ENCODE data around the gene NENF.

Gene NENF

DNA sequence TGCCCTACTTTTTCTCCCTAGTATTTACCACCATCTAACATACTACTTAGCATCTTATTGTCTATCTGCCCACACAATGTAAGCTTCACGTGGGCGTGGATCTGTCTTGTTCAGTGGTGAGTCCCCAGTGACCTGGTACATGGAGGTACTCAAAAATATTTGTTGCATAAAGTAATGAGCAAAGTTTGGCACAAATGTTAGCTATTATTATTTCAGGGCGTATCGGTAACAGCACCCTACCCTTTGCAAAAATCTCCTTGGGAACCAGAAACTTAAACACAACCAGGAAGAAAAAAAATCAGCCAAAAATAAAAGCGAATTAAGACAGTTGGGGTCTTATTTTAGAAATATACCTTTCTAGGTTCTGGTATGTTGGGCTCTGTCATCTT is 454 bp upstream of the NENF start:
- FAIRE-seq: no peak

GRCh38 chr1:212433577-212434462 is 1.1 kb downstream of the NENF start:
- FAIRE-seq: no peak

GRCh38 chr1:212434992-212435391 is 2.3 kb downstream of the NENF start:
- FAIRE-seq: no peak

DNA sequence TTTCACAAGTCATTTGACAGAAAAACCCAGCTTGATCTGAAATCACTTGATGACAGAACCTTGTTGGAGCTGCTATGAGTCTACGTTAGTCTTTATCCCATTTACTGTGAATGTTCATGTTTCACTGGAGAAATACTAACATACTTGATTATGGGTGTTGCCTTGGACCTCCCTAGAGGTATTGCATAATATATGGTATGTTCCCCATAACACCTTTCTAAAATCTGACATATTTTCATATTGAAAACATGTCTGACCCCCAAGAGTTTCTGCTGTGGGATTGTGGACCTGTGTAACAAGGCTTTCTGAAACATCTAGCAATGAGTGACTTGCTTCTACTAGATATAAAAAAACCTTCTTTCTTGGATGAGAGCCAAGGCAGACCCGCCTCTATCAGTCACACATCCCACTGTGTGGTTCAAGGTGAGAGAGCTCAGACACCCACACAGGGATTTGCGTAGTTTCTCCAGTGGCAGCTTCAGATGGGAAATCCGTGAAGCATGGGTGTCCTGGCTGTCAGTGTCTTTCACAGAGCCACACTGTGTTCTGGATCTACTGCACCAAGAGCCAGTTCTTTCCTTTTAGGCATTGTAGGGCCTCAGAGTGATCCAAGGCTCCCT is 4.6 kb downstream of the NENF start:
- FAIRE-seq: no peak

GRCh38 chr1:212438831-212439237 is 6.1 kb downstream of the NENF start:
- no peak for FAIRE-seq

GRCh38 chr1:212440419-212440818 is 7.7 kb downstream of the NENF start:
- FAIRE-seq: no peak

GRCh38 chr1:212442408-212442807 is 9.7 kb downstream of the NENF start:
- no peak for FAIRE-seq

GRCh38 chr1:212446333-212446732 is 13.6 kb downstream of the NENF start:
- FAIRE-seq: no peak

DNA sequence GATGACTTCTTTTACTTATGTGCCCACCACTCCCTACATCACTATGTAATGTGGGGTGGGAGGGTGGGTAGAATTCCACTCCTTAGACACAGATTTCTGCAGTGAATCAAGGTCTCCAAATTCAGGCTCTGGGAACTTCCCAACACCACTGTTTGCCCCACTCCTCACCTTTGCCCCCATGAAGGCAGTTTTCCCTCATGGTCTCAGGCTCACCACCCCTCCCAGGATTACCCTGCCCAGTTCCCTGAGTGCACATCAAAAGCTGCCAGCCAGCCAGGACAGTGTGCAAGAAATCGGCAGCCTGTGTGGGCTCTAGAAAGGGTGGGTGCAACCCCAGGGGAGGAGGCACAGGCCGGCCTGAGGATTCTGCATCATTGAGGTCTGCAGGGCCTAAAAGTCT is 14.8 kb downstream of the NENF start:
- no peak for FAIRE-seq

- FAIRE-seq: no peak
Observed at GRCh38 chr1:212450331-212450881, 17.7 kb downstream of the NENF start.

DNA sequence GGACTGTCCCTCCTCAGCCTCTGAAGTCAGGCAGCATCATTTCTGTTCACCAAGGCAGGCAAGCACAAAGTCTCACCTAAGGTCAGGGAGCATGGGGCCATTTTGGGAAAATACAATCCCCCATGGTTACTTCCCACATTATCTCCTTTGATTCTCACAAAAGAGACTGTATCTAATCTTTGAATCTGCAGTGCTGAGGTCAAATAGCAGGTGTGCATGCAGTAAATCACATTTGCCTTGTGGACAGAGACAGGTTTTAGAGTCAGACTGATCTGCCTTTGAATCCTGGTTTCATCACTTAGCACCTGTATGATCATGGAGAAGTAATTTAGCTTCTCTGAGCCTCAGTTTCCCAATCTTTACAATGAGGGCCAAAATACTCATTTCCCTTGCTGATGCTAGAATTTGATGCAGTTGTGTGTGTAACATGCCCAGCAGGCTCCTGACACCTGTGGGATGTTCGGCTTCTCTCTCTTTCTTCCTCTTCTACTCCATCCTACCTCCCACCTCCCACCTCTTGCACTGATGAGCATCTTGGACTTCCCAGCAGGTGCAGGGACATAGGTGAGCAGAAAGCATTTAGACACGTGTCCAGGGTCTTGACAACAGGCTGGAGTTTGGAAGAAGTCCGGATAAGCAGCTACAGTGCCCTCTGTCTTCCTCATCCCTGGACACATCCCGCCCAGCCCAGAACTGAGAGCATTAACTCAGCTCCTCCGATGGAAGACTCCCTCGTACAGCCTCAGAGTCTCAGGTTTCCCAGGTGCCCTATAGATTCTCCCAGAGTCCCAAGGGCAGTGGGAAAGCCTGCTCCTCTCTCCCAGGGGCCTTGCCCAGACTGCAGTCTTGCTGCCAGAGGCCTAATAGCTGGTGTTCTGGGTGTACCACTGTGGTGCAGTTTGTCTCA is 18.9 kb downstream of the NENF start:
- FAIRE-seq: no peak

GRCh38 chr1:212452323-212453155 is 19.8 kb downstream of the NENF start:
- FAIRE-seq: no peak

DNA sequence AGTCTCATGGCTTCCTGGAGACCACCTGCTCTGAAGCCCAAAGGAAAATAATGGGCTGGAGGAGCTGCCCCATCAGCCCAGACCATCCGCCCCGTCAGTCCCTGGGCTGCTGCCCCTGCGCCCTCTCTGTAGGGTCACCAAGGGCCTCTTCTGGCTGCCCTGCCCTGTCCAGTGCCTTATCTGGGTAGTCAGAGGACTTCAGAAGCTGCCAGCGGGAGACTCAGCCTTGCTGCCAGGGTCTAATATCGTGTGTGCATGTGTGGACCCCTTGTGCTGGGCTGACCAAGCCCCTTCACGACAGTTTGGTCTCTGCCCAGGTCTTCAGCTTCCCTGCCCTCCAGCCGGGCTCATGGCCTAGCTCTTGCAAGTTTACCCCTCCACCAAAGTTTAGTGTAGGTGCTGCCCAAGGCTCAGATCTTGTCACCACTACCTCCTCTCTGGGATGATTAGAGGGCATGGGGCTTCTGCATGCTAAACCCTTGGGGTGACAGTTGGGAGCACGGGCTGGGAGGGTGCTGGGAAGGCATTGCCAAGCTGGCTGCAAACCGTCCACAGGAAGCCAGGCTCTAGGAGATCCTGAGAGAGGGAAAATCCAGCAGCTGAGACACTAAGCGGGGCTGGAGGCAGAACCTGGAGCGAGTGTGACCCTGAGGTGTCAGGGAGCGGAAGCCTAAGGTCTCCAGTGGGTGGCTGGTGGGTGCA is 20.6 kb downstream of the NENF start:
- no peak for FAIRE-seq

GRCh38 chr1:212454741-212455140 is 22.0 kb downstream of the NENF start:
- FAIRE-seq: no peak

DNA sequence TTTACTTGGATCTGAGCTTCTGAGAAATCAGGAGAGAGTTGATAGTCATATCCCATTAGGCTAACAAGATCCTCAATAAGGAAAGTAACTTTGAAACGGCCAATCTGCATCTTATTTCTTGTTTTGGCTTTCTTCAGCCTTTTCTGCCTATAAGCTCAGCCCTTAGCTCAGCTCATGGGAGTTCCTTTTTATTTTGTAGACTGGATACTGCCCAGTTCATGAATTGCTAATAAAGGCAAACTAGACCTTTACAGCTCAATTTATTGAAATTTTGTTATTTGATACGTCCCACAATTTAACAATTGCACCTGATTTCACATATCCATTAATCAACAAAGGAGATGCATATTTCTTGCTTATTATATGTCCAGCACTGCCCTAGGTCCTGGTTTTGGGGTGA is 22.7 kb downstream of the NENF start:
- FAIRE-seq: no peak

GRCh38 chr1:212455803-212456528 is 23.2 kb downstream of the NENF start:
- peak; percentile 76 for FAIRE-seq

DNA sequence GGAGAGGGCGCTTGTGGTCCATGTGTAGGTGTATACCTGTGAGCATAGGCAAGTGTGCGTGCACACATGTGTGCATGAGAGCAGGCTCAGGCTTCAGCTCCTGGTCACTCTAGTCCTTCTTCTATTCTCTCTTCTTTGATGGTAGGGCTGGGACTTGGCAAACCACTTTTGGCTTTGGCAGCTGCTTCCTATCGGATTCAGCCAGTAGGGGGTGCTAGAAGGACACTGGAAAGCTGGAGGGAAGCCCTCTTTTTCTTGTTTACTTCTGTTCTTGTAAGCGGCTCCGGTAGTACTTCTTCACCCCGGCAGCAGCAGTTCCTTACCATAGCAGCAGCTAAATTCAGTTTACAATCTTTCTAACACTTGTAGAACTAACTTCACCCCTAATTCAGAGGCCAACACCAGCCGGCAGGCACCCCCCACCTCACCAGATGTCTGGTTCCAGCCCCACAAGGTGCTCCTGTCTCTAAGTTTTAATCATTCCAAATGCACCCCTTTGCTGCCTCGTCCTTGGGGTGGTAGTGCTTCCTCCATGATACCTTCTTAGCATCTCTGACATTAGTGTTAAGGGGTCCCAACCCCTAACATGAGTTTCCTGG is 25.1 kb downstream of the NENF start:
- peak; percentile 43 for FAIRE-seq

DNA sequence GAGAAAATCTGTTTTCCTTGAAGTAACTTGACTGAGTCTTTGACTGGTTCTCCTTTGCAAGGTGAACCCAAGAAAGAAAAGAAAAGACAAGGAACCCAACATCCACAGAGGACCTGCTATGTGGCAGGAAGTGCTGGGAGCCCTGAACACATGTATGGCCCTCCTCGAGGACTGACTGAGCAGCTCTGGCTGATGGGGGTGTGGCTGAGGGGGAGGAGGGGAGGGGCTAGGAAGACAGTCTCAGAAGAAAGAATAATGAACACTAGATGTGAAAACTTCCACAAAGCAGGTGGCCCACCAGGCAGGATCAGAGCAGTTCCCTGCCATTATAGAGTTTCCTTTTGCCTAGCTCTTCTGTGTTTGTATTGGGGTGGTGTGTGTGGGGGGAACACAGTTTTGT is 26.1 kb downstream of the NENF start:
- FAIRE-seq: no peak

GRCh38 chr1:212459656-212460055 is 26.9 kb downstream of the NENF start:
- FAIRE-seq: no peak

DNA sequence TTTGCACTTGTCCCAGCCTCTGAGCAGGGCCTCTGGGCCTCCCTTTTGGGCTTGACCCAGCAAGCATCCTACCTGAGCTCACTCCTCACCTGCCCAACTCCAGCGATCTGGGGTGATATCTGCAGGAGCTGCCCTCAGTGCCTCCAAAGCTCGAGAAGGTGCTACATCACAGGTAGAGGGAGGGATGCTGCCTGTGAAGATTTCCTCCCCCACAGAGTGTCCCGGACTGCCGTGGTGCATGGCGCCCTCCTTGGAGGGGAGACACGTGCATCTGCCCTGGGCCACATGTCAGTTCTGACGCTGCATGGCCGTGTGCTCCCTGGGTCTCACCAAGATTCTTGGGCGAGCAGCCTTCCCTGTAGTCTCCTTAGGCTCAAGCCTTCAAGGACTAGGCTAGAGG is 27.7 kb downstream of the NENF start:
- no peak for FAIRE-seq
